DMS53 treated with DMSO at 0.1 percent for 48 hours (cell line): ENCODE measurements around the gene FAM20C.
"Not testable (repeated sequence)": the region's sequence is repeated elsewhere in the genome, so short reads cannot be mapped to it uniquely, and the experiment has no call there.

Source experiments
- DNase-seq: peaks from one replicate; lab custom pipeline; 2025; ENCODE audit not compliant: unreplicated experiment; lab: John Stamatoyannopoulos, UW

Gene FAM20C

GRCh38 chr7:171912-172515, 20.4 kb upstream of the FAM20C start:
- DNase-seq, result no peak

GRCh38 chr7:173209-173918, 19.0 kb upstream of the FAM20C start:
- DNase-seq, result no peak

- DNase-seq, result no peak
Observed at GRCh38 chr7:174716-175115, 17.7 kb upstream of the FAM20C start.

DNA sequence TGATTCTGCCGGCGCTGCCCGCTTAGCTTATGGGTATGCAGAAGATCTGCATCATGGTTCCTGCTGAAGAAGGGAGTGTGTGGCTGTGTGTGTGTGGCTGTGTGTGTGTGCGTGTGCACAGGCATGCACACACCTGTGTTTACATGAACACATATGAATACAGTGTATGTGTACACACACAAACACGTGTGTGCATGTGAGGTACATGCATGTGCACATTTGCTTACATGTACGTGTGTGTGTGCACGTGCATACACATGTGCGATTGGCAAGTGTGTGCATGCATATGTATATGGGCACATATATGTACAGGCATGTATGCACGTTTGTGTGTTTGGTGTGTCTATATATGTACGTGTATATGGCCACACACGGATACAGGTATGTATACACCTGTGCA, 16.4 kb upstream of the FAM20C start:
- no peak for DNase-seq

- no peak for DNase-seq
Observed at GRCh38 chr7:176381-176780, 16.0 kb upstream of the FAM20C start.

DNA sequence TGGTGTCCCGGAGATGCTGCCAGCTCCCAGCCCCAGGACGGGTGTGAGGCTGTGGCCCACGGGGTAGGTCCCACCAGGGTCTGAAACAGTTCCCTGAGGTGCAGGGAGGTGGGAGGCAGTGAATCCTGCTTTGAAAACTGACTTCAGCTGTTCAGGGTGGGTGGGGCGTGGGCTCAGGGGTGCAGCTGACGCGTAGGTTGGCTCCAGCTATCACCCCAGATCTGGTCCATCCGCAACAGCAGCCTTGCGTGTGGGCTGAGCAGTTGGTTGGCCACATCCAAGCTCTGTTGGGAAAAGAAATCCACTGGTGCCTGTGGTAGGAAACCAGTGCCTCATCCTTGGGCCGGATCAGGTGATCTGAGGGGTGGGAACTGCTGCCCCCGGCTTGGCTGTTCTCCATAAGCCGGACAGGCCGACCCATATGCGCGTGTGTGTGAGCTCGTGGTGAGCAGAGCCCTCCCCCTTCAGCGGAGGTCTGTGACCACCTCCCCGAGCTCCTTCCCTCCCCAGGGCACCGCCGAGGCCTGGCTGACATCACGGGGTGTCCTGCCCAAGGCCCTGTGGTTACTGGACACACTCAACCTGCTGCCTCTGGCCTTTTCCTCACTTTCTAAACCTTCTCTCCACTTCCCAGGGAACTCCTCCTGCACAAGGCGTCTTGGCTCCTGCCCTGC, 15.4 kb upstream of the FAM20C start:
- no peak for DNase-seq

GRCh38 chr7:178444-178843, 13.9 kb upstream of the FAM20C start:
- DNase-seq, result no peak

- DNase-seq, result no peak
Observed at GRCh38 chr7:179209-179681, 13.1 kb upstream of the FAM20C start.

DNA sequence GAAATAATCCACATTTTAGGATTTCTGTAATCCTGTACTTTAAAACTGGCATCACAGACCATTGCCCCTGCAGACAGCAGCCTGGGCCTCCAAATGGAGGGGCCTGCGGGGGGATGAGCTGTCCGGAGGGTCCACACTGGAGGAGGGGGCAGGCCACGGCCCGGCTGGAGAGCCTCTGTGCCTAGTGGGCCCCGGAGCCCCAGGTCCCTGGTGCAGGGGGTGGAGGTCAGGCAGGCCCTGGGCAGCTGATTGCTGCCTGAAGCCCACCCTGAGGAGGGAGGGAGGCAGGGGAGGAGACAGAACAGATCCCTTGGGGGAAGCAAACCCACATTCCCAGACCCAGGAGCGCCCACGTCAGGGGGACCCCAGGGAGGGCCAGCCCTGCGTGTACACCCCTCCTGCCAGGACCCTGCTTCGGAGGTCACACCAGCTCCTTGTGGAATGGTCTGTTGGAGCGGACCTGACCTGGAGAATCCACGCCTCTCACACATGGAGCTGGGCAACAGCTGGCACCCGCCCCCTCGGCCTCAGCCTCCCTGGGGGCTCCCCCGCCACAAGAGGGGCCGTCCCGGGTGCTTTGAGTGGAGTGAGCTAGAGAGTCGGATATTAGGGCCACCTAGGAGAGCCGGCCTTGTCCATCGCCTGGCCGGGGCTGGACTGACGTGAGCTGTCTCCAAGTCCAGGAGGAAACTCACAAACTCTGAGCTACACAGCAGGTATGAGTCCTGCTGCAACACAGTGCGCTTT, 12.2 kb upstream of the FAM20C start:
- no peak for DNase-seq

DNA sequence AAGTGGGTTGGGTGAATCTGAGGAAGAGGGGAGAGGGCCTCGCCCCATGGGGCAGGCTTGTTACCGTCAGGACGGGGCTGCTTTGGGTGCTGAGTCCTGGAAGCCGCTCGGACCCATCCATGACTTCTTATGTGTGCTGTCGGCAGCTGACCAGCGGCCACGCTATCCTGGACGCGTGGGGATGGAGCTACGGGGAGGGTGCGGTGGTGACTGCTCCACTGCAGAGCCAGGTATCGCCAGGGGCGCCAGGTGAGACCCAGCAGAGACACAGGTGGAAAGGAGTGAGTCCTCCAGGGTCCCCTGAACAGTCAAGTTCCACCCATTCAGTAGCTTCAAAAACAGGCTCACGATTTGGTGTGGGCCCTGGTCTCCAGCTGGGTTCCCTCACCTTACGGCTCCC, 10.6 kb upstream of the FAM20C start:
- DNase-seq, result no peak

DNA sequence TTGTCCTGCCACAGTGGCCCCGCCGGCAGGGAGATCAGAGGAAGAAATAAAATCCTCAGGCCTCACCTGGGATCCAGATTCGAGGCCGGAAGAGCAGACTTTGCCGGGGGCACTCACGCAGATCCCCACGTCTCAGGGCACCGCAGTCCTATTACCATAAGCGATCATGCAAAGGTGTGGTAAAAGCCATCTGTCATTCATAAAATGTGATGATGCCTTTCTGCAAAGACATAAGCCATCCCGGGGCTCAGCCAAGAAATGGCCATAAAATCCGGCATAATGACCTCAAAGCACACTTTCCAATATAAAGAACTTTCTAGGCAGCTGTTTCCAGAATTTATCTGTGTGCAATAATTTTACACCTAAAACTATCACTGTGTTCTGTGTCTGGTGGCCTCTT, 9.9 kb upstream of the FAM20C start:
- not testable (repeated sequence) for DNase-seq

DNA sequence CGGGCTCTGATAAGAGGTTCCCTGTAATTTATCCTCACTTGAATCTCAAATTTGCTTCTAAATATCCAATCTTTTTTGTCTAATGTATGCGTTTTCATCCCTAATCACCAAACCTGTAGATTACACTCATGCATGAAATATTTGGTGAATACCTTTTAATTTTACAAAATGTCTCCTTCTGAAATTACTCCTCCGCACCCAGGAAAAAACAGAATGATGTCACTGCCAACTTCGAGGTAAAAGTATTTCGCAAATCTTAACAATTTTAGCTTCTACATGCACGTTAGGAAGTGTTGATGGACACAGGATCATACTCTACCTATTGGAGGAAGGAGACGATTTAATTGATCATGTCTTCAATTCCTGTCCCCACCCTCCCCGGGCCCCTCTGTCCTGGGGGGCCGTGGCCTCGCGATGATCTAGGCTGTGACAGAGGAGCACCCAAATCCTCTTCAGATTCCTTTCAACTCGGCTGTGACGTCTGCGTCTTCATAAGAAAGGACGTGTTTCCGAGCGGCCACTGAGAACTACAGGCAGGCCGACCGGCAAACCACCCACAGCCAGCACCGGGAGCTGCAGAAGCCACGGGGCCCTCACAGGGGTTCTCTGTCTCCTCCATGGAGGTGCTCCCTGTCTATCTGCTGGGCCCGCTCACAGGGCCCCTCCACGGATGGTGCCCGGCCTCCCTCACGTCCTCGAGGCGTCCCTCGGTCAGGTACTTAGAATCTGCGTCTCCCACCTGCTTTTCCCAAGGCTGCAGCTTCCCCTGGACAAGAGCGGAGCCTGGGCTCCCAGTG, 8.7 kb upstream of the FAM20C start:
- DNase-seq, result no peak

DNA sequence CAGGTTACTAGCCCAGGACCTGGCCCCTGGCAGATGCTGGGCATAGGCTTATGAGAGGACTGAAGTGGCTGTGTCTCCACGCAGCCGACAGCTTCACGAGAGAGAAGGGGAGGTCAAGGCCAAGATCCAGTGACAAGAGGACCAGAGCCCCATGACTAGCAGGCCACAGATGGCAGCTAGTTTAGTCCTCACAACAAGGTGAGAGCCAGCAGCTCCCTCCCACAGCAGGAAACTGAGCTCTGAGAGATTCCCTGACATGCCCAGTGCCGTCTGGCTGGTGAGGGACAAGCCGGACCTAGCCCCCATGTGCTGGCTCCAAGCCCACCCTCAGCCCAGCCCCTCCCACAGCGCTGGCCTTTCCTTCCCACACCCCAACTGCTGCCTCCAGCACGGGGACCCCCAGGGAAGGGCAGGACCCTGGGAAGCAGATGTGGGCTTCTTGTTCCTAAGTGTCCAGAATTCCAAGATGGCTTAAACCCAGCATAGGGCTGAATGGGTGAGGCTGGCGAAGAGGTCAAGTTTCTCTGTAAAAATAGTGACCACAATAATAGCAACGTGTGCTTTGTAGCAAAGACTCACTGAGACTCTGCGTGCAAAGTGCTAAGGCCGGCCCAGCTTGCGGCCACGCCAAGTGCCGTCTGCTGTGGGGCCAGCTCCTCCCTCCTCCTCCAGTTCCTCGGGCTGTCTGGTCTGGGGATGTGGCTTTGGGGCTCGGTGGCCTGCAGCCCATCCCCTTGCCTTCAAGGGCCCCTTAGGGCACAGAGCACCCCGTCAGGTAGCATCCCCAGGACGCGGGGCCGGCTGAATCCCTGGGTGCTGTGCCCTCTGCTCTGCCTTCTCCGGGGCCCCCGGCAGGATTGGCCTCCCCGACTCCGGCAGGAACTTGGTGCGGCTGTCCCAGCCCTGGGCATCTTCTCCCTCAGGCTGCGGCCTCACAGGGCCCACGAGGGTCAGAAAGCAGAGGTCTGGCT, 7.8 kb upstream of the FAM20C start:
- DNase-seq, result no peak

- no peak for DNase-seq
Observed at GRCh38 chr7:186516-187113, 5.8 kb upstream of the FAM20C start.

- DNase-seq, result no peak
Observed at GRCh38 chr7:187227-187927, 5.0 kb upstream of the FAM20C start.

DNA sequence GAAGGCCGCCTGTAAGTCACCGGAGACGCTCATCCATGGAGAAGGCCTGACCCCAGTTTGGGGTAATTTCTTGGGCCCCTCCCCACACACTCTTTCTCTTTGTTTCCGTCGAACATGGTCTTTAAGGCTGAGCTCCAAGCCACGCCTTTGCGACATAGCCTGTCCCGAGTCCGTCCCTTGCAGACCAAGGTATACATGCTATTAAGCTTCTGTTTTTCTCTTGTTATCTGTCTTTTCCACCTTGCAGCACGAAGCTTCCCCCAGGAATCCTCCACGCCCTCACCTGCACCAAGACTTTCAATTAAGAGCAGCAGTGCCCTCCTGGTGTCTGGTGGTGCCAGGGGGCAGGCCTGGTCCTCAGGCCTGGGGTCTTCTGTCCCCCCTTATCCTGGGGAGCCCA, 4.2 kb upstream of the FAM20C start:
- no peak for DNase-seq

GRCh38 chr7:188727-189500, 3.5 kb upstream of the FAM20C start:
- DNase-seq, result no peak

- DNase-seq, result no peak
Observed at GRCh38 chr7:189719-190118, 2.7 kb upstream of the FAM20C start.
